H9 (cell line): ENCODE measurements around the gene KCNMA1. TPM values are rescaled to one million over a fixed set of nuclear protein-coding genes. Genes with fewer than 3 reads are reported as not detected.

Experiments
- DNase-seq: peaks from one replicate; pipeline ENCODE4 v3.0.0-alpha.2; 2017
- H2AFZ ChIP-seq: one replicate; pipeline ENCODE4 v1.6.1; 2013; ENCODE audit warnings: mild to moderate bottlenecking, low read length, control low read depth, moderate library complexity
- H2AK5ac ChIP-seq: 2 replicates; pipeline ENCODE4 v1.6.1; 2013; ENCODE audit warnings: low read length, control low read depth, mixed read lengths; ENCODE audit not compliant: insufficient read length
- H2BK120ac ChIP-seq: one replicate; pipeline ENCODE4 v1.6.1; 2013; ENCODE audit warnings: low read depth, mild to moderate bottlenecking, low read length, control low read depth, inconsistent platforms; ENCODE audit not compliant: poor library complexity, severe bottlenecking
- H2BK12ac ChIP-seq: 2 replicates; pipeline ENCODE4 v1.6.1; 2013; ENCODE audit warnings: low read length, control low read depth, mixed read lengths, low read depth; ENCODE audit not compliant: insufficient read length
- H2BK15ac ChIP-seq: 2 replicates; pipeline ENCODE4 v1.6.1; 2013; ENCODE audit warnings: low read depth, low read length, control low read depth
- H2BK20ac ChIP-seq: one replicate; pipeline ENCODE4 v1.6.1; 2013; ENCODE audit warnings: low read depth, mild to moderate bottlenecking, low read length, control low read depth, inconsistent platforms; ENCODE audit not compliant: poor library complexity, severe bottlenecking
- H2BK5ac ChIP-seq: 2 replicates; pipeline ENCODE4 v1.6.1; 2013; ENCODE audit warnings: low read length, control low read depth, mixed read lengths; ENCODE audit not compliant: insufficient read length
- H3K14ac ChIP-seq: 2 replicates; pipeline ENCODE4 v1.6.1; 2013; ENCODE audit warnings: low read length, control low read depth; ENCODE audit not compliant: insufficient read depth
- H3K18ac ChIP-seq: 2 replicates; pipeline ENCODE4 v1.6.1; 2013; ENCODE audit warnings: low read depth, mild to moderate bottlenecking, mixed read lengths, low read length, control low read depth; ENCODE audit not compliant: insufficient read length
- H3K23ac ChIP-seq: 2 replicates; pipeline ENCODE4 v1.6.1; 2013; ENCODE audit warnings: low read length, control low read depth, mixed read lengths, low read depth; ENCODE audit not compliant: insufficient read length
- H3K23me2 ChIP-seq: 2 replicates; pipeline ENCODE4 v1.6.1; 2013; ENCODE audit warnings: low read depth, mild to moderate bottlenecking, mixed read lengths, low read length, control low read depth; ENCODE audit not compliant: insufficient read length, poor library complexity, severe bottlenecking
- H3K27ac ChIP-seq: 2 replicates; pipeline ENCODE4 v1.5.1; 2013; ENCODE audit warnings: low read length, control low read depth, mixed read lengths, low read depth; ENCODE audit not compliant: insufficient read length
- H3K27me3 ChIP-seq: 2 replicates; pipeline ENCODE4 v1.6.1; 2013; ENCODE audit warnings: low read length, control low read depth, inconsistent platforms; ENCODE audit not compliant: insufficient read depth
- H3K4ac ChIP-seq: 2 replicates; pipeline ENCODE4 v1.6.1; 2013; ENCODE audit warnings: low read depth, mild to moderate bottlenecking, control low read depth, inconsistent platforms, low read length, moderate library complexity
- H3K4me1 ChIP-seq: 2 replicates; pipeline ENCODE4 v1.6.1; 2013; ENCODE audit warnings: low read length, control low read depth, inconsistent platforms; ENCODE audit not compliant: insufficient read depth
- H3K4me2 ChIP-seq: 2 replicates; pipeline ENCODE4 v1.6.1; 2013; ENCODE audit warnings: low read length, control low read depth, mixed read lengths; ENCODE audit not compliant: insufficient read length, insufficient read depth
- H3K56ac ChIP-seq: 2 replicates; pipeline ENCODE4 v1.6.1; 2013; ENCODE audit warnings: low read depth, mild to moderate bottlenecking, mixed read lengths, low read length, control low read depth; ENCODE audit not compliant: insufficient read length
- H3K79me1 ChIP-seq: 2 replicates; pipeline ENCODE4 v1.6.1; 2013; ENCODE audit warnings: low read depth, mild to moderate bottlenecking, moderate library complexity, low read length, control low read depth, inconsistent platforms; ENCODE audit not compliant: insufficient read depth, poor library complexity, severe bottlenecking
- H3K79me2 ChIP-seq: 2 replicates; pipeline ENCODE4 v1.6.1; 2013; ENCODE audit warnings: low read length, control low read depth, inconsistent platforms; ENCODE audit not compliant: insufficient read depth
- H3K9ac ChIP-seq: 2 replicates; pipeline ENCODE4 v1.6.1; 2013; ENCODE audit warnings: low read length, control low read depth, mixed read lengths; ENCODE audit not compliant: insufficient read length; ENCODE audit errors: extremely low read depth
- H3K9me3 ChIP-seq: one replicate; pipeline ENCODE4 v1.6.1; 2013; ENCODE audit warnings: low read depth, low read length, inconsistent platforms; ENCODE audit not compliant: control insufficient read depth
- H3T11ph ChIP-seq: one replicate; pipeline ENCODE4 v1.6.1; 2013; ENCODE audit warnings: mild to moderate bottlenecking, low read length, control low read depth, inconsistent platforms
- H4K20me1 ChIP-seq: one replicate; pipeline ENCODE4 v1.6.1; 2013; ENCODE audit not compliant: control insufficient read depth, insufficient read length, insufficient read depth
- H4K5ac ChIP-seq: 2 replicates; pipeline ENCODE4 v1.6.1; 2013; ENCODE audit warnings: low read depth, mild to moderate bottlenecking, mixed read lengths, low read length, control low read depth; ENCODE audit not compliant: insufficient read length
- H4K8ac ChIP-seq: replicated peaks from 2 replicates; pipeline ENCODE4 v1.6.1; 2013; ENCODE audit warnings: low read length, control low read depth, mixed read lengths, low read depth; ENCODE audit not compliant: insufficient read length
- H4K91ac ChIP-seq: 2 replicates; pipeline ENCODE4 v1.6.1; 2013; ENCODE audit warnings: low read depth, mild to moderate bottlenecking, moderate library complexity, mixed read lengths, low read length, control low read depth; ENCODE audit not compliant: insufficient read length
- H3K27ac Mint-ChIP-seq, 3 experiments: 2 replicates in 2 of 3; 3 replicates in 1 of 3; pipeline ENCODE4 v1.8.0; 2020 to 2021; ENCODE audit warnings: mixed read lengths in 3 of 3, mild to moderate bottlenecking in 1 of 3, moderate library complexity in 1 of 3
- H3K27me3 Mint-ChIP-seq: 2 replicates; pipeline ENCODE4 v1.8.0; 2021; ENCODE audit warnings: low read depth, mild to moderate bottlenecking, moderate library complexity, mixed read lengths
- H3K36me3 Mint-ChIP-seq, 3 experiments: 2 replicates in 2 of 3; 3 replicates in 1 of 3; pipeline ENCODE4 v1.8.0; 2020 to 2021; ENCODE audit warnings: low read depth in 3 of 3, mixed read lengths in 3 of 3; ENCODE audit not compliant: insufficient read depth in 1 of 3
- H3K4me1 Mint-ChIP-seq, 2 experiments: 2 replicates each; pipeline ENCODE4 v1.8.0; 2020; ENCODE audit warnings: mixed read lengths in 2 of 2
- H3K4me3 Mint-ChIP-seq, 2 experiments: 2 replicates in 1 of 2; 3 replicates in 1 of 2; pipeline ENCODE4 v1.8.0; 2020 to 2021; ENCODE audit warnings: mild to moderate bottlenecking in 2 of 2, mixed read lengths in 2 of 2, moderate library complexity in 1 of 2
- H3K9me3 Mint-ChIP-seq, 2 experiments: 2 replicates in 1 of 2; 3 replicates in 1 of 2; pipeline ENCODE4 v1.8.0; 2020; ENCODE audit warnings: mild to moderate bottlenecking in 2 of 2, mixed read lengths in 2 of 2, moderate library complexity in 1 of 2
- WGBS: extraction: QIAGEN DNeasy Blood & Tissue Kit; methylation state at CpG from one replicate; pipeline ENCODE4 v1.1.7; 2013; ENCODE audit warnings: missing lambda C conversion rate, low lambda C conversion rate, mixed read lengths; ENCODE audit not compliant: insufficient read length; ENCODE audit errors: extremely low coverage; 5-methylcytosine and 5-hydroxymethylcytosine counted together
- total RNA-seq: library from RNA; stranded (reverse); gene quantifications from 2 replicates; pipeline ENCODE4 v1.2.1, GENCODE V29; 2021
- TF ChIP-seq, protein P1 (sequence below): fragments of 200-600 bp; sonication (generic); conservative IDR thresholded peaks from 3 replicates; pipeline ENCODE4 v1.8.0; 2021; ENCODE audit warnings: antibody characterized with exemption, mild to moderate bottlenecking

Gene KCNMA1
- total RNA-seq, 1 experiment from 2014 or later: 2.0 TPM

DNA sequence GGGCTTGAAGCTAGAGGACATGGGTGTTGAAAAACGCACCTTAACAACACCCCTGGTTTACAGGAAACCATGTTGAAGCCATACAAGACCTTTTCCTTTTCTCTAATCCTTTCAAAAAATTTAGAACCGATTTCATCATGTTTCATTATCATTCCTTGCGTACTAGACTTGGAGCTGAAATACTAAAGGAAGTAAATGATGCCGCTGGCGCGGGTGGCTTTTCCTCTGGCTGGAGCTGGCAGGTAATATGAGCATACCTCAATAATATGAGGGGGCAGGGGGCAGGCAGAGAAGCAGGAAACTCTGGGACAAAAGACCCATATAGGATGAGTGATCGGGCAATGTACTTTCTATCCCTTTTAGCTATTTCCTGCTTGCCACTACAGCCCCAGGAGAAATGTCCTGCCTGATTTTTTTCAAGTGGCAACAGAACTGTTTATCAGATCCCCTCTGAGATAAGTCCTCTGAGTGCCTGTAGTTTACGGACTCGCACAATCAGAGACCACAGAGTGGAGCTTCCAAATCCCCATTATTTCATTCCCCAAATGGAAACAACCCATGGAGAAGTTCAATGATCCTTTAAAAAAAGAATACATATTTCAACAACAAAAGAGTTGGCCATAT is 450.1 kb downstream of the KCNMA1 start:
- no peak overlapping the region for H4K5ac ChIP-seq
- no peak overlapping the region for H2BK15ac ChIP-seq
- H4K8ac ChIP-seq: no peak overlapping the region
- WGBS: no CpG with 5 or more reads among the region's 9 CpGs
- no peak overlapping the region for H2AFZ ChIP-seq
- no peaks in the 10 kb centered on the region for H3K23me2 ChIP-seq
- TF ChIP-seq, protein P1, sequence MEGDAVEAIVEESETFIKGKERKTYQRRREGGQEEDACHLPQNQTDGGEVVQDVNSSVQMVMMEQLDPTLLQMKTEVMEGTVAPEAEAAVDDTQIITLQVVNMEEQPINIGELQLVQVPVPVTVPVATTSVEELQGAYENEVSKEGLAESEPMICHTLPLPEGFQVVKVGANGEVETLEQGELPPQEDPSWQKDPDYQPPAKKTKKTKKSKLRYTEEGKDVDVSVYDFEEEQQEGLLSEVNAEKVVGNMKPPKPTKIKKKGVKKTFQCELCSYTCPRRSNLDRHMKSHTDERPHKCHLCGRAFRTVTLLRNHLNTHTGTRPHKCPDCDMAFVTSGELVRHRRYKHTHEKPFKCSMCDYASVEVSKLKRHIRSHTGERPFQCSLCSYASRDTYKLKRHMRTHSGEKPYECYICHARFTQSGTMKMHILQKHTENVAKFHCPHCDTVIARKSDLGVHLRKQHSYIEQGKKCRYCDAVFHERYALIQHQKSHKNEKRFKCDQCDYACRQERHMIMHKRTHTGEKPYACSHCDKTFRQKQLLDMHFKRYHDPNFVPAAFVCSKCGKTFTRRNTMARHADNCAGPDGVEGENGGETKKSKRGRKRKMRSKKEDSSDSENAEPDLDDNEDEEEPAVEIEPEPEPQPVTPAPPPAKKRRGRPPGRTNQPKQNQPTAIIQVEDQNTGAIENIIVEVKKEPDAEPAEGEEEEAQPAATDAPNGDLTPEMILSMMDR: no peak
- no peaks in the 10 kb centered on the region; the same call in 1 of the 2 replicates for H3K27me3 ChIP-seq
- Mint-ChIP-seq H3K4me3 (no peak overlapping the region), H3K27me3 (no peaks in the 10 kb centered on the region; the same call in 1 of the 2 replicates), H3K4me1 (peaks cover 13 to 23% of the 10 kb centered on the region in 2 experiments), H3K27ac (no peak overlapping the region), H3K9me3 (no peaks in the 10 kb centered on the region), H3K36me3 (no peaks in the 10 kb centered on the region)
- no peak overlapping the region for H3K27ac ChIP-seq
- no peaks in the 10 kb centered on the region for H3K9me3 ChIP-seq
- H2BK12ac ChIP-seq: no peak overlapping the region
- H3K4me2 ChIP-seq: no peak overlapping the region
- no peak overlapping the region for H2BK20ac ChIP-seq
- H3K23ac ChIP-seq: no peak overlapping the region
- H3K14ac ChIP-seq: no peak overlapping the region
- H3K79me2 ChIP-seq: no peaks in the 10 kb centered on the region
- no peaks in the 10 kb centered on the region for H3K79me1 ChIP-seq
- no peak overlapping the region for H3T11ph ChIP-seq
- no peak overlapping the region for H3K18ac ChIP-seq
- no peak for DNase-seq
- no peak overlapping the region for H4K91ac ChIP-seq
- no peak overlapping the region for H3K9ac ChIP-seq
- no peak overlapping the region for H2AK5ac ChIP-seq
- H4K20me1 ChIP-seq: no peaks in the 10 kb centered on the region
- H2BK120ac ChIP-seq: no peak overlapping the region
- H2BK5ac ChIP-seq: no peak overlapping the region
- no peak overlapping the region for H3K4ac ChIP-seq
- no peak overlapping the region for H3K56ac ChIP-seq
- H3K4me1 ChIP-seq: no peaks in the 10 kb centered on the region; the same call in 1 of the 2 replicates
